Pericardium fibroblast (primary cell): Measurements from ENCODE around the gene MPP2. TPM values are rescaled to one million over a fixed set of nuclear protein-coding genes. Genes with fewer than 3 reads are reported as not detected.

Source experiments
- total RNA-seq: library from RNA; depleted of rRNA; stranded (reverse); fragments of >200 nt; gene quantifications from 2 replicates; pipeline ENCODE4 v1.2.3, GENCODE V29; 2015

Gene MPP2, protein sequence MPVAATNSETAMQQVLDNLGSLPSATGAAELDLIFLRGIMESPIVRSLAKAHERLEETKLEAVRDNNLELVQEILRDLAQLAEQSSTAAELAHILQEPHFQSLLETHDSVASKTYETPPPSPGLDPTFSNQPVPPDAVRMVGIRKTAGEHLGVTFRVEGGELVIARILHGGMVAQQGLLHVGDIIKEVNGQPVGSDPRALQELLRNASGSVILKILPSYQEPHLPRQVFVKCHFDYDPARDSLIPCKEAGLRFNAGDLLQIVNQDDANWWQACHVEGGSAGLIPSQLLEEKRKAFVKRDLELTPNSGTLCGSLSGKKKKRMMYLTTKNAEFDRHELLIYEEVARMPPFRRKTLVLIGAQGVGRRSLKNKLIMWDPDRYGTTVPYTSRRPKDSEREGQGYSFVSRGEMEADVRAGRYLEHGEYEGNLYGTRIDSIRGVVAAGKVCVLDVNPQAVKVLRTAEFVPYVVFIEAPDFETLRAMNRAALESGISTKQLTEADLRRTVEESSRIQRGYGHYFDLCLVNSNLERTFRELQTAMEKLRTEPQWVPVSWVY
- 2.6 TPM in 2 replicates for total RNA-seq

DNA sequence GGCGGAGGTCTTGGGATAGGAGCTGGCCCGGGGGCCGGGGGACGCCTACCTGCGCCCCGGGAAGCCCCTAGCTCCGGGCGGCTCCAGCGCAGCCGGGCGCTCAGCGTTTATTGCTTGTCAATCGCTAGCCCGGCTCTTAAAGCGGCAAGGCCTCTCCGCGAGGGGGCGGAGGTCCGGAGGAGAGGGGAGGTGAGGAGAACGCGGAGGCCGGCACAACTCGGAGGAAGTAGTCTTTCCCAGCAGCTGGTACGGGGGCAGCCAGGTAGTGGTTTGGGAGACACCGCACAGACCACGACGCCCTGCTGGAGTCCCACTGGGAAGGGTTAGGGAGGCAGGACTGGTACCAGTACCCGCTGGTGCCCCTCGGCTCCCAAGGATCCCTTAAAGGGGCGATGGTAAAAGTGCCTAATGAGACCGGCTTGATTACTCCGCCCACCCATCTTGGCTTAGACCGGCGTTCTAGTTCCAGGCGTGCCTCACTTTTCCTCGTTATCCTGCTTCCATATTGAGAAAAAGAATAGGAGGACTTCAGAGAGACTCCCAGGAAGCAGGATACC is at the start of gene MPP2:
MPP2 (minus strand) TSS at position 112 of the 557 bp plus-strand sequence. CDS start 3,076 bp downstream, outside the sequence.

DNA sequence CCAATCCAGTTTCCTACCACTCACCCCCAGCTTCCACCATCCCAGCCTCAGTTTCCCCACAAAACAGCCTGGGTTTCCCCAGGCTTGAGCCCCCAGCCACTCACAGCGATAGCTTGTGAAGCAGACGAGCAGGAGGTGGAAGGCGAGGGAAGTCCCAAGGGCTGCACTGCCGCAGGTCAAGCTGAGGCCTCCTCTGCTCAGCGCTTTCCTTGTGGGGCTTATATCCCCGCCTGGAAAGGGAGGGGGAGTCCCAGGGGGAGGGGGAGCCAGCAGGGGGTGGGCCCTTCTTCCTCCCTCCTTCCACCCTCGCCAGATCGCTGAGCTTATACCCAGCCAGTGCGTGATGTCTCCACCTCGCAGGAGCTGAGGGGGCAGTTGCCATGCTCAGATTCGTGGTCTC is 46.4 kb upstream of the MPP2 start, which contains the start of gene PYY:
PYY (minus strand) TSS at position 195 of the 400 bp plus-strand sequence. CDS start 457 bp downstream, outside the sequence.

DNA sequence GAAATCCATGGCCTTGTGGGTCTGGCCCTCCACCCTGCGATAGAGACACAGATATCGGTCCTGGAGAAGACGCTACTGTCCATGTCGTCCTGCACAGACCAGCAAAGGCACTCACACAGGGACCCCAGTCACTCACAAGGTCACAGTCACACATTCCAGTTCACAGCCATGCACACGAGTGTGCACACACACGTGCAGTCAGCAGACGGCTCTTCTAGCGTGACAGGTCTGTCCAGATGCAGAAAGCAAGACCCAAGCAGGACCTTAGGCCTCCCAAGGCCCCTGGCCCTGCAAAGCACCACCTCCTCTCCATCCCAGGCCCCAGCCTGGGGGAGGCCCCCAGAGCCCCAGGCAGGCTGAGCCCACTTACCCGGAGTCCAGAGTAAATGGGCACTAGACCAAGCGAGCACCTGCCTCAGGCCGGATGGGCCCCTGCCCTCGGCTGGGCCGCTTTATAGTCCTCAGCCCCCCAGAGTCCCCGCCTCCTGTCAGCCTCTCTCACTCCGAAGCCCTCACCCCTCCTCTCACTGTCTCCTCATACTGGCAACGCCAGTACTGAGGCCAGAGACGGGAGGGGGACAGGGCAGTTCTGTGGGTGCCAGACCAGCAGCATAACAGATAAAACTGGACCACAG is 34.8 kb upstream of the MPP2 start, which contains the start of gene PPY:
PPY (minus strand) TSS at position 426 of the 635 bp plus-strand sequence. CDS start 822 bp downstream, outside the sequence.

DNA sequence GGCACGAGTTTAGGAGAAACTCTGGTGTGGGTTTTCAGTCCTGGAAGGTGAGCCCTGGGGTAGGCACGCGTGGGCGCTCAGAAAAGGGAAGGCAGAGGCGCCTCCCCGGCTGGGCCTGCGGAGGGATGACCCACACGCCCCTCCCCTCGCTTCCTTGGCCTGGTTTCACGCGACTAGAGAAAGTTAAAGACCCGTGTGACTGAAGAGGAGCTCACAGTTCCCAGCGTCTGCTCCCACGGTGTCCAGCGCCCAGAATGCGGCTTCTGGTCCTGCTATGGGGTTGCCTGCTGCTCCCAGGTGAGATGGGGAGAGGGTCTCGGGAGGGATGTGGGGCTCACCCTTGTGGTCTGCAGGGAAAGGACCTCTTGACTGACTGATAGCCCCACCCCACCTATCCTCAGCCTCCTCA is 60.4 kb downstream of the MPP2 start, which contains the start of gene CD300LG:
CD300LG (plus strand) TSS at position 214 of the 409 bp plus-strand sequence; CDS start at position 255, 41 bp downstream.

DNA sequence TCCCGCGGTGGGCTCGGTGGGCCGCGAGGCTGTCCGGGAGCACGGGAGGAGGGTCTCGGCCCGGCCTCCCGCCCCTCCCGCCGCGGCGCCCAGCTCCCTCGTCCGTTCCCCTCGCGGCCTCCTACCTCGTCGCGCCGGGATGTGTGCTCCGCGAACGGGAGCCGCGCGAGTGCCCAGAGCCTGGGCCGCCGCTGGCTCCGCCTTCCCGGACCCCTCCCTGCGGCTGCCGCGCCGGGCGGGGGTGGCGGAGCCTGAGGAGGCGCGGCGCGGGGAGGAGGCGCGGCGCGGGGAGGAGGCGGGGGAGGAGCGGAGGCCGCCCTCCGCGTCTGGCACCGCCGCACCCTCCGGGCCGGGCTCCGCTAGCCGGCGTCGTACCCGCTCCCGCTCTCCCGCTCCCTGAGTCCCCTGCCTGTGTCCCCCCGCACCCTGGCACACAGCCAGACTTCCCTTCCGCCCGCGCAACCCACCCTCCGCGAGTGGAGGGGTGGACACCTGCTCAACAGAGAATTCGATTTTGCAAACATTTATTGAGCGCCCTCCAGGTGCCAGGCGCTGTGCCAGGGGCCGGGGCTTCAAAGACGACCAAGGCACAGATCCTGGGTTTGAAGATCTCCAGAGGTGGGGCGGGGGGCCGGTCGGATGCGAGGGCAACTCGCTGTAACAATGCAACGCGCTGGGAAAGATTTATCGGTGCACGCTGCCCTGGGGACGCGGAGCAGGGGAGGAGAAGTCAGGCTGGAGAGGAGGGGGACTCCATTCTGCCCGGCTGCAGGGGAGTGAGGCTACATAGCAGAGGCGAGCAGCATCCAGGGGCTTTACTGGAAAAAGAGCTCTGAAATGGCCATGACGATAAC is 74.1 kb downstream of the MPP2 start, which contains the start of gene MPP3:
MPP3 (minus strand) TSS at position 171 of the 854 bp plus-strand sequence. CDS start 1,240 bp downstream, outside the sequence.

Other genes starting within 250 kb of the MPP2 start
- gene MEOX1, start 245.6 kb downstream of the MPP2 start, total RNA-seq: 0.34 TPM in 1 of 2 replicates, not detected in the other
- gene SOST, start 148.7 kb downstream of the MPP2 start, total RNA-seq: not detected in 2 replicates
- gene DUSP3, start 128.6 kb downstream of the MPP2 start, total RNA-seq: 17.4 and 31.3 TPM in 2 replicates
- gene CFAP97D1, start 127.1 kb downstream of the MPP2 start, total RNA-seq: not detected in 2 replicates
- gene MPP3, start 74.4 kb downstream of the MPP2 start, total RNA-seq: 4.3 and 6.0 TPM in 2 replicates
- gene CD300LG, start 60.4 kb downstream of the MPP2 start, total RNA-seq: not detected in 2 replicates
- not detected in 2 replicates for gene PPY, start 34.9 kb upstream of the MPP2 start, total RNA-seq
- gene PYY, start 46.4 kb upstream of the MPP2 start, total RNA-seq: 0.51 TPM in 1 of 2 replicates, not detected in the other
- 1.1 and 2.9 TPM in 2 replicates for gene NAGS, start 97.1 kb upstream of the MPP2 start, total RNA-seq
- 27.7 and 32.3 TPM in 2 replicates for gene TMEM101, start 107.4 kb upstream of the MPP2 start, total RNA-seq
- 43.0 and 49.7 TPM in 2 replicates for gene LSM12, start 159.1 kb upstream of the MPP2 start, total RNA-seq
- 37.8 and 47.1 TPM in 2 replicates for gene G6PC3, start 163.2 kb upstream of the MPP2 start, total RNA-seq
- 50.4 and 54.7 TPM in 2 replicates for gene HDAC5, start 216.1 kb upstream of the MPP2 start, total RNA-seq
- gene HROB, start 234.4 kb upstream of the MPP2 start, total RNA-seq: 0.93 and 5.3 TPM in 2 replicates